DMS153 (cell line): ENCODE results near the gene UGGT2.

Experiments used
- DNase-seq: peaks from one replicate; lab custom pipeline; 2025; lab: John Stamatoyannopoulos, UW

Gene UGGT2, protein sequence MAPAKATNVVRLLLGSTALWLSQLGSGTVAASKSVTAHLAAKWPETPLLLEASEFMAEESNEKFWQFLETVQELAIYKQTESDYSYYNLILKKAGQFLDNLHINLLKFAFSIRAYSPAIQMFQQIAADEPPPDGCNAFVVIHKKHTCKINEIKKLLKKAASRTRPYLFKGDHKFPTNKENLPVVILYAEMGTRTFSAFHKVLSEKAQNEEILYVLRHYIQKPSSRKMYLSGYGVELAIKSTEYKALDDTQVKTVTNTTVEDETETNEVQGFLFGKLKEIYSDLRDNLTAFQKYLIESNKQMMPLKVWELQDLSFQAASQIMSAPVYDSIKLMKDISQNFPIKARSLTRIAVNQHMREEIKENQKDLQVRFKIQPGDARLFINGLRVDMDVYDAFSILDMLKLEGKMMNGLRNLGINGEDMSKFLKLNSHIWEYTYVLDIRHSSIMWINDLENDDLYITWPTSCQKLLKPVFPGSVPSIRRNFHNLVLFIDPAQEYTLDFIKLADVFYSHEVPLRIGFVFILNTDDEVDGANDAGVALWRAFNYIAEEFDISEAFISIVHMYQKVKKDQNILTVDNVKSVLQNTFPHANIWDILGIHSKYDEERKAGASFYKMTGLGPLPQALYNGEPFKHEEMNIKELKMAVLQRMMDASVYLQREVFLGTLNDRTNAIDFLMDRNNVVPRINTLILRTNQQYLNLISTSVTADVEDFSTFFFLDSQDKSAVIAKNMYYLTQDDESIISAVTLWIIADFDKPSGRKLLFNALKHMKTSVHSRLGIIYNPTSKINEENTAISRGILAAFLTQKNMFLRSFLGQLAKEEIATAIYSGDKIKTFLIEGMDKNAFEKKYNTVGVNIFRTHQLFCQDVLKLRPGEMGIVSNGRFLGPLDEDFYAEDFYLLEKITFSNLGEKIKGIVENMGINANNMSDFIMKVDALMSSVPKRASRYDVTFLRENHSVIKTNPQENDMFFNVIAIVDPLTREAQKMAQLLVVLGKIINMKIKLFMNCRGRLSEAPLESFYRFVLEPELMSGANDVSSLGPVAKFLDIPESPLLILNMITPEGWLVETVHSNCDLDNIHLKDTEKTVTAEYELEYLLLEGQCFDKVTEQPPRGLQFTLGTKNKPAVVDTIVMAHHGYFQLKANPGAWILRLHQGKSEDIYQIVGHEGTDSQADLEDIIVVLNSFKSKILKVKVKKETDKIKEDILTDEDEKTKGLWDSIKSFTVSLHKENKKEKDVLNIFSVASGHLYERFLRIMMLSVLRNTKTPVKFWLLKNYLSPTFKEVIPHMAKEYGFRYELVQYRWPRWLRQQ (N-terminal part only)

DNA sequence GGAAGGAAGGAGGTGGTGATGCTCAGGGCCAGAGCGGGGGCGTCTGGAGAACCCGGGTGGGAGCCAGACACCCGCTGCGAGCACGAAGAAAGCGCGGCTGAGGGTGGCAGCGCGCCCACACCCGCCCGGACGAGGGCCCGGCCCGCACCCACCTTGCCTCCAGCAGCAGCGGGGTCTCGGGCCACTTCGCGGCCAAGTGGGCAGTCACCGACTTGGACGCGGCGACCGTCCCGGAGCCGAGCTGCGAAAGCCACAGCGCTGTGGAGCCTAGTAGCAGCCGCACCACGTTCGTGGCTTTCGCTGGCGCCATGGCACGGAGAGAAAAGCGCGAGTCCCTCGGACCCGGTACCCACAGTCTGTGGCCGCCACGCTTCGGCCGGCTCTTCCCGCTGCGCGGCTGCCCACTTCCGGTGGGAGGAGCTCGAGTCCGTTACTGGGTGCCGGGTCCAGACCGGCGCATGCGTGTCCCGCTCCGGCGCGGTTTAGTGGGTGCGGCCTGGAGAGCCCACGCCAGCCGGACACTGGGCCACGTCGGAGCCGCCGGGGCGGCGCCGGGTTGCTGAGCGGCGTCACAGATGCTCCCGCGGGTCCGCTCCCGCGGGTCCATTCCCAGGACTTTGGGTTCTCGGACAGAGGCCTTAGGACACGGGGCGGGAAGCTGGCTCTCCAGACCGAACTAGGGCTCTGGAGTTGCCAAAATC is at the start of gene UGGT2:
TSS of gene UGGT2 (minus strand) at position 399 of the 701 bp plus-strand sequence. CDS start at position 310, 89 bp downstream.
- peak; percentile 81 for DNase-seq

DNA sequence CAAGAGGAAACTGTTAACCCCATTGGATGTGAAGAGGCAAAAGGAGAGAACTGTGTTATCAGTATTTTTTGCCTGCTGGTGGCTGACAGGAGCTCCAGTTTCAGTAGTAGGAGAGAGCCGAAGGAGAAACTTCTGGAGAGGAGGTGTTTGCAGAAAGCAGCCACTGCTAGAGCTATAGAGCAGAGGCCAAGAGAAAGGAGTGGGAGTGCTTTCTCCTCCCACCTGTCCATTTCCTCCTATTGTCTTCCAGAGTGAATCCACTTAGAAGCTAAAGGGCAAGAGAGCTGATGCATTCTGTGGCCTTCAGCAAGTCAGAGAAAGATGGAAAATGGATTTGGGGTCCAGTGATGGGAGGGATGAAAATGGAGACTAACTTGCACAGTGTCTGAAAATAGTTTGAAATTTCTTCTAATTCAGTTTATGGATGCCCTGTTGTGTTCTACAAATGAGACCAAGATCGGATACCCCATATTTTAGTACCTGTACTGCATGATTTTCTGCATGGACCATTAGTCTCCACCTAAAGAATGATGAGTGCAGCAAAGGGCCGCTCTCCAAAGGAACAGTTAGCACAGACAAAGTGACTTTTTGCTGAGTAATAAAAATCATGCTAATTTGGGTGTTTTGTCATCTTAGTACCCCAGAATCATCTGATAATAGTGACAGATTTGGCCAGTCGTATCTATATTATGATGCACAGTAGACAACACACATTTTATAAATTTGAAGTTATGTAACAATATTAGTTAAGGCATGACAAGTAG is 47.4 kb upstream of the UGGT2 start:
- no peak for DNase-seq

DNA sequence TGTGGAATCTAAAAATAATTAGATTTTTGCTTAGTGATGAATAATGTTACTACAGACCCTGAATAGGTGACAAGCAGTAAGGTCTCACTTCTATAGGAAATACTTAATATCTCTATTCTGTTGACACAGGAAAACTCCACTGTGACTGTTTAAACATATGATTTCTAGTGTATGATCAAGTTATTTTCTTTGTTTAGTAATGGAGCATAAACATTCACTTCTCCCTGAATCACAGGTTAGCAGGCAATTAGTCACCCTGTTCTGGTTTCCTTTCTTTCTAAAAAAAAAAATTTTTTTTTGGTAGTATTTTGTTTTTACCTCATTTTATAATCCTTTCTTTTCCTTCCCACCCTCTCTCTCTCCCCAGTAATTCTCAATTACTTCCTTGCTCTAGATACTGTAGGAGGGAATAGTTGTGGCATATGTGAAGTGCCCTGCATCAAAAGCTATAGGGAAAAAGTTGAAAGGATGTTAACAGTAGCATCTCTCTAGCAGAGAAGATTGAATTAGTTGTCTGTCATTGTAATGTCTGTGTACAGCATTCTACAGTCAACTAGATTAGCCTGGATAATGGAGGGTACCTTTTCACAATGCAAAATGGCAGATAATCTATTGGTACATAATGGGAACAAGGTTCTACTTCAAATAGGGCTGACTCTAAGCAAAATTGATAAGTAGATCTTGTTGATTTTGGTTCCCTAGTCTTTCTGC is 40.2 kb upstream of the UGGT2 start:
- no peak for DNase-seq

DNA sequence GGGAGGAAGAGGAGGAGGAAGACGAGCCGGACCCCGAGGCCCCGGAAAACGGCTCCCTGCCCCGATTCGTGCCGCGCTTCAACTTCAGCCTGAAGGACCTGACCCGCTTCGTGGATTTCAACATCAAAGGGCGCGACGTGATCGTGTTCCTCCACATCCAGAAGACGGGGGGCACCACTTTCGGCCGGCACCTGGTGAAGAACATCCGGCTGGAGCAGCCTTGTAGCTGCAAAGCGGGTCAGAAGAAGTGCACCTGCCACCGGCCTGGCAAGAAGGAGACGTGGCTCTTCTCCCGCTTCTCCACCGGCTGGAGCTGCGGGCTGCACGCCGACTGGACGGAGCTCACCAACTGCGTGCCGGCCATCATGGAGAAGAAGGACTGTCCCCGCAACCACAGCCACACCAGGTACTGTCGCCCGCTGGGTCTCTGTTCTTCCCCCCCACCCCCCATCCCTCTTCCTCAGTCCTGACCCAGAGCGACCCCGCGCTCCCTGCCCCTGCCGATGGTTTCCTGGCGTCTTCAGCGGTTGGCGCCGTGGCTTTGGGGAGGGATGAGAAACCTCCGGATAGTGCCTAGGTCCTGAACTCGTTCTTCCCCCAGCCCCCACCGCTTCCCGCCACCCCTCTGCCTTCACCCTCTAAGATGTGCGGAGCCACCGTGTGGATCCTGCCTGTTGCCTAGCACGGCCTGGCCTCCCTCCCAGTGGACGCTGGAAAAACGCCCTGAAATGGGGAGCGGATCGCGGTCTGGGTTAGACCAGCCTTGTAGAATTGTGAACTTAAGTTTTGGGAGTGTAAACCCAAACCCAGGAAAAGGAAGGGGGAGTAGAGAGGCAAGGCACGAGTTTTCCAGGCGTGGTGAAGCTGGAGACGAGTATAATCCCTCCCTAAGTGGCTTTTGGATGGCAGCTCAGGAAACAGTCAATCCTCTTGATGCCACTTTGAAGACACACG is 38.2 kb upstream of the UGGT2 start:
- DNase-seq = peak; percentile 28

DNA sequence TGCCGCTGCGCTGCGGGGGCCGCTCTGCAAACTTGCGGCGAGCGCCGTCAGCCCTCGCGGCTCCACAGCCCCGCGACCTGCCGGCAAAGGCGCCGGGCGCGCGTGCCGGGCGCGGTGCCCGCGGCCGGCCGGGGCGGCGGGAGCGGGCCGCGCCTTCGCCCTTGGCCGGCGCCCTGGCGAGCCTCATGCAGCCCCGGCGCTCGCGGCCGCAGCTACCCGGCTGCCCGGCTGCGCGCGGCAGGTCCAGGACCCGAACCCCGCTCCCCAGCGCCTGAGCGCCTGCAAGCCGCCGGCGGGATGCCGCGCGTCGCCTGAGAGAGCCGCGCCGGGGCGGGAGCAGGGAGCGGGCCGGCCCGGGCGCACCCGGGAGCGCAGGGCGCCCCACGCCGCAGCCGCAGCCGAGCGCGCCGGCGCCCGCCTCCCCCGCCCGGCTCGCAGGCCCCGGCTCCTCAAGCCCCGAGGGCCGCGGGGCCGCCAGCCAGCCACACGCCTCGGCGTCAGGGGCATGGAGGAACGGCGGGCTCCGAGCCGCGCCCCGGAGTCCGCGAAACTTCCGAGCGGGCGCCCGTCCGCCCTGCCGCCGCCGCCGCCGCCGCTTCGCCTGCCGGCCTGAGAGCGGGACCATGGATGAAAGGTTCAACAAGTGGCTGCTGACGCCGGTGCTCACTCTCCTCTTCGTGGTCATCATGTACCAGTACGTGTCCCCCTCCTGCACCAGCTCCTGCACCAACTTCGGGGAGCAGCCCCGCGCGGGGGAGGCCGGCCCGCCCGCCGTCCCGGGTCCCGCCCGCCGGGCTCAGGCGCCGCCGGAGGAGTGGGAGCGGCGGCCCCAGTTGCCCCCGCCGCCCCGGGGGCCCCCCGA is 37.3 kb upstream of the UGGT2 start:
- DNase-seq = no peak

DNA sequence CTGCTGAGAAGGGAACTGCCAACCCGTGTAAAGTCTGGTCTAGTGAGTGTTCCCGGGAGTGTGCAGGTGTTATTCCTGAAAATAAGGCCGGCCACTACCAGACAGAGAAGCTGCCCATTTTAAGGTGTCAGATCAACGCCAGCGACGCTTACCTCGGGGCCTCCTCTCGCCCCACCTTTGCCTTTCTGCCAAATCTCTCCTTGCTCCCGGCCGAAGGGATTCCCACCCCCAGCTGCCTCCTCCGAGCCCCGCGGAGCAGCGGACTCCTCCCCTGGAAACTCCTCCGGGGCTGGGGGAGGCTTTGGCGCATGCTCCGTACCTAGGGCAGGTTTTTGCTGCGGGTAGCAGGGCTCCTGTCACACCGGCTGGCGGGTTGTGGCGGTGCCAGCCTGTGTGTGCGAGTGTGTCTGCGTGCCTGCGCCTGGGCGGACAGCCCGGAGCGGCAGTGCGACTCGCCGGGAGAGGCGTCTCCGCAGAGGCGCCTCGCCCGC is 36.6 kb upstream of the UGGT2 start, which contains the start of gene HS6ST3:
TSS of gene HS6ST3 (plus strand) at position 359 of the 491 bp plus-strand sequence.
- peak; percentile 32 for DNase-seq

DNA sequence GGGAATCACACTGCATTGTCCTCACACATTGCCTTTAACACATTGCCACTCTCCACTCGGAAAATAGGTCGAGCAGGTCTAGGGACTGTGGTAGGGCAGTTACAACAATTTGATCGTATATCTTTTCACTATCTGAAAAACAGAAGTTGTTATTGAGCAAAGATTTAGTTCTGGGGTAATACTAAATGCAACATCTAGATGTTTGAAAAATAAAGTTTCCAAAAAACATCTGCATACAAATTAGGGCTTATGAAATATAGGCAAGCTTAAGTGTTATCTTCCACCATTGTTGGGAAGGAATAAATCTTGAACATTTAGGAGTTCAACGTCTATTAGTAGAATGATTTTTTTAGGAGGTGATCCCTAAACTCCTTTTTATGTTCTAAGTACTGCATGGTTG is 35.9 kb upstream of the UGGT2 start:
- no peak for DNase-seq

DNA sequence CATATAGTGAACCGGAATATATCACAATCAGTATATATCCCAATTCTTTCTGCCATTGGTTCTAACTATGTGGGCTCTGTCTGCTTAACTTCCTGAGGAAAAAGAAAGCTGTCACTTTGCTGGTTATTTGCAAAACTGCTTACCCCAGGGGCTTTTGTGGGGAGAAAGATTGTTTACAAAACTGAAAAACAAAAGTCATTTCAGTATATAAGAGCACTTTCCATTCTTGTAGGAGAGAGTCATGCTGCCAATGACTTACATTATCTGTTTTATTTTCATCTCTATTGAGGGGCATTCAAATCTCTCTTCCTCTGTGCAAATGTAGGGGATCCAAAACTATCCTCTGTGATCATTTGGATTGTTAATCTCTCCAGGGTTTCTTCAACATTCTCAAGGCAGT is 33.5 kb upstream of the UGGT2 start:
- DNase-seq = no peak

DNA sequence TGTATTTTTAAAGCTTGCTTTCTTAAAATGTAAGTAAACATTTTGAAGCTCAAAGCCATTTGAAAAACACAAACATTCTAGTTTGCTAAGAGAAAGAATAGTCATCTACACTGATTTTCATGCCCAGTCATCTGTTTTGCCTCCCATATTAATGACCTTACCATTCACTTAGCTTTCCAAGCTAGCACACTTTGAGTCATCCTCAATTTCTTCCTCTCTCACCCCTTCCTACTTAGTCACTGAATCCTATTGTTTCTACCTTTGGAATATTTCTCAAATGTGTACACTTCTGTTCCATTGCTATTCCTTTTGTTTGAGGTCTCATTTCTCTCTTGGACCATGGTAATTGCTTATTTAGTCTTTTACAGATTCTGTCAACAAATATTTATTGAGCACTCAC is 29.4 kb upstream of the UGGT2 start:
- no peak for DNase-seq

DNA sequence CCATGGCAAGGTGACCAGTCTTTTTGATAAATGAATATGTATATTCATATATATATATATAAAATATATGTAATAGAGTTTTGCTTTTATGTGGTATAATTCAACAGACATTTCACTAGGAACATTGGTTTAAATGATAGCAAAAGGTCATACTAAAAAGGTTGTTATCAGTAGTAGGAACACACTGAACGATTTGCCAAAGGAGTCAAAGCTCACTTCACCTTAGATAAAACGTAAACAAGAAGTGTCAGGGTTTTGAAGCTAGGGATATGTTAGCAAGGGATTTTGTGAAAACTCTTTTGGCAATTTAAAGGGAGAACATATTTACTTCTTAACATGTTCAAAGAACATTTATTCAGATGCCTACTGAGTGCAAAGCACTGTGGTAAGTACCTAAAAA is 28.7 kb upstream of the UGGT2 start:
- no peak for DNase-seq

DNA sequence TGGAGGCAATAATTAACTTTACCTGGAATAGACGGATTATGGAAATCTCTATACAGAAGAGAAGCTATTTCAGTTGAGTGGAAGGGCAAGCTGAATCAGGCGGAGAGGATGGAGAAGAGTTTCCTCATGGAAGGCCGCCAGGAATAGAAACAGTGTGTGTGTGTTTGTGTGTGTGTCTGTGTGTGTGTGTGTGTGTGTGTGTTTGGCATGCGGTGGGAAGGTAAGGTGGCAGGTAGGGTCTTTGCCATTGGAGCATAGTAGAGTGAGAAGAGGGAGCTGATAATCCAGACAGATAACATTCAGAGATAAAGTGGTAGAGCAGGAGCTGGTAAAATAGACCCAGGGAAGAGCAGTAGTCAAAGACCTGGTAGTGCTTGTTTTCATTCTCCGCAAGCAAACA is 27.5 kb upstream of the UGGT2 start:
- DNase-seq = no peak

DNA sequence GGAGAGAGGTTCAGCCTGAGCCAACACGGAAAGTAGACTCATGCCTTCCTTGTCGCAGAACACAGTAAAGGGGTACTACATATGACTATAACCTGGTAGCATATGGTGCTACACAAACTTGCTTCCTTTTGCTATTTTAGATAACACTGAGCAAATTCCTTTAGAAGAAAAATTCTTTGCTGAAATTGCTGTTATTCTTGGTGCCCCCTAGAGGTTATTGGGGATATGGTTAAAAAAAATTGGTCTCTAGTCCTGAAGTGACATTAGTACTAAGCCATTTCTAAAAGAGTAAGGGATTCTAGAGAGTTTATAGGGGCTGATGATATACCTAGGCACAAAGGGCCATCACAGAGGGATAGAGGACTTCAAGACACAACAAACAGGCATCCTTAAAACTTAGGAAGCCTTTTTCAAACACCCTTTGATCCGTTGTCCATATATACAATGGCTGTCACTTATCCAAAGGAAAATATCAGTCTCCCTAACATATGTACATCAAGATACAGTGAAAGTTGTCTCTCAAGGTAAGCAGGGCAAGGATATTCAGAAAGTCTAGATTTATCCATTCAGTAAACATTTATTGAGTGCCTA is 22.8 kb upstream of the UGGT2 start:
- no peak for DNase-seq

DNA sequence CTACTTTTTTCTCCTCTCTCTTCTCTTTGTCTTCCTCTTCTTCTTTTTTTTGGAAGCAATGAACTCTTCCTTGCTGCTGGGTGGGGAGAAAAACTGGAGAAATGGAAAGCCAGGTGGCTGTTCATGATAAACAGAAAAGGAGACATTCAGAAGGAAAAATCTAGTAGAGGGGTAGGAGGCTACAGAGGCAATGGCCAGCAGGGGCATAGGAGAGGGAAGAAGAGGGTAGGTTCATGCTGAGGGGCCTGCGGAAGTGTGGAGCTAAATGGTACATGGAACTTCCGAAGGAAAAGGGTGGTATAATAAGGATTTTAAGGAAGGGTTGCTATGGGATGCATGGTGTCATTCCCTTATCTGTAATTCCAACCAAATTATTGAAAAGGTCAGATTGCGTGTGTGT is 19.2 kb upstream of the UGGT2 start:
- DNase-seq = no peak

DNA sequence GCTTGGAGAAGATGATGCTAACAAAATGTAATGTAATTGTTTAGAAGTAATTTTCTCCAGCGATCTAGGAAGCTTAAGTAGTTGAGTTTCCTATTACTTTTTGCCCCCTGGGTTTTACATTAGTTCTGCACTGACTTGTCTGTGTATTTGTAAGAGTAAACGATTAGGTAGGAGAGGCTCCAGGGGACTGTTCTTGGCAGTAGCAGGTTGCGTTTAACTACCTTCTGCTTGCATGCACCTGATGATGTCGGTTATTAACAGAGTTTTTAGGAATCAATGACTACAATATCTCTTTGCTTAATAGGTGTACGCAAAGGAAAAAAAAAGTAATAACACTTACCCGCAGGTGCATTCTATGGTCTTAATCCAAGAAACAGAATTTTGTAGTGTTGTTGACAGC is 18.3 kb upstream of the UGGT2 start:
- DNase-seq = no peak

DNA sequence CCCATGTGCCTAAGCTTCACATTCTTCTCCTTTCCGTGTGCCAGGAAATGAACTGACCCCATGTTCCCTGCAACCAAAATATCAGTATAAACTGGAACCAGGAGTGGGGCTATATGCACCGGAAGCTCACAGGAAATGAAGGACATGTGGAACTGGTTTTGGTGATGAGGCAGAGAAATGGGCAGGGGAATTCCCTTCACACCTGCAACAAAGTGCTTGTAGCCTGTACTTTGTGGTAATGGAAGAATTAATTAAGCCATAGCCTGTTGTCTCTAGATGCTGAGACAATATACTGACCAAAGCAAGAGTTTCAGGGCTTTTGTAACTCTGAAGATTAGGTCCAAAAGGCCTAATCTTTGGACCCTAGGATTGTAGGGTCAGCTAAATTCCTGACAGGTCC is 15.5 kb upstream of the UGGT2 start:
- no peak for DNase-seq

DNA sequence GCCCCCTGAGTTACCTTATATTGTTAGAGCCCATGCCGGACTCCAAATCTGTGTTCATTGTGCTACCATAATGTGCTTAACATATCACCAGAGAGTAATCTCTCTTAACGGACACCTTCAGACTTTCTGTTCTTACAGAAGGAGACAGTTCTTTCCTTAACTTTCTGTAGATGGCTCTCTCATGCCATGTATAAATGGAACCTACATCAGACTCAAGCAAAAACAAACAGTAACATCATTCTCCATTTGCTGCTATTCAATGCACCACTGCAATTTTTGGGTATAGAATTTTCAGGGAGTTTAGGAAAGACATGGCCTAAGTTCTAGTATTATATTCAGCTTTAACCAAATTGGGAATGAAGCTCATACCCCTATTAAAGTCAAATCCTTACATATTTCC is 12.6 kb upstream of the UGGT2 start:
- no peak for DNase-seq

DNA sequence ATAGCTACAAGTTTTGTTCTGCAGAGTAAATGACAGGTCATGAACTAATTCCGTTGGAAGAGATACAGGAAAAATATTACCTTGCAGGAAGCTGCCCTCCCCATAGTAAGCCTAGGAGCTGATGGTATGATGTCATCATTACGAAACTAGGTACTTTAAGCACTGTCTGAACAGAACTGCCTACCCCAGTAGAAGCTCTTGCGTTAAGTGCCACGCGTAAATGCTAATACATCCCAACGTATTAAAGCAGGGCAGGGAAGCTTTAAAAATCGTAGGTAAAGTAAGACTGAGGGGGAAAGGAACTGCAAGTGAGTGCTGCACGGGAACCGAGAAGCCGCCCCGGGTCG is 572 bp downstream of the UGGT2 start:
- DNase-seq = peak; percentile 55
